Ovary (tissue), 9 donors: Measurements from ENCODE around the gene SZT2. TPM values are rescaled to one million over a fixed set of nuclear protein-coding genes. Genes with fewer than 3 reads are reported as not detected.

Source experiments
- DNase-seq, 5 donors: peaks; one replicate each; pipeline ENCODE4 v3.0.0-alpha.2; 2019 to 2020
- H3K27ac ChIP-seq, 2 donors: fragments of 200-600 bp; one replicate each; pipeline versions ENCODE4 v1.5.1 to v1.8.0; 2019 to 2022
- H3K27me3 ChIP-seq: fragments of 200-600 bp; one replicate; pipeline ENCODE4 v1.8.0; 2022
- H3K36me3 ChIP-seq: fragments of 200-600 bp; sonication (generic); one replicate; pipeline ENCODE4 v1.5.1; 2019
- H3K4me1 ChIP-seq: one replicate; pipeline ENCODE4 v1.8.1; 2013; ENCODE audit warnings: mild to moderate bottlenecking, moderate library complexity; ENCODE audit not compliant: insufficient read depth
- H3K4me3 ChIP-seq: fragments of 200-600 bp; sonication (generic); one replicate; pipeline ENCODE4 v1.5.1; 2017
- H3K9me3 ChIP-seq, 2 donors: fragments of 200-600 bp in 1 of 2; sonication (generic) in 1 of 2; one replicate each; pipeline versions ENCODE4 v1.5.1 to v1.8.1; 2013 to 2019; ENCODE audit warnings: mild to moderate bottlenecking in 1 of 2, moderate library complexity in 1 of 2
- EP300 ChIP-seq: sonication (generic); formaldehyde crosslinking; IDR thresholded peaks from one replicate; pipeline ENCODE4 v1.6.1; 2017; ENCODE audit warnings: antibody characterized with exemption
- POLR2A ChIP-seq: fragments of 450-650 bp; IDR thresholded peaks from one replicate; pipeline ENCODE4 v1.6.1; 2017; ENCODE audit warnings: antibody characterized with exemption, mild to moderate bottlenecking, moderate library complexity
- WGBS, 3 donors: extraction: QIAGEN DNeasy Blood & Tissue Kit in 1 of 3; methylation state at CpG; one replicate each; pipeline versions ENCODE4 v1.1.5 to v1.1.7; 2013 to 2017; 5-methylcytosine and 5-hydroxymethylcytosine counted together
- intact Hi-C, 4 donors: fragments of 100-400 bp; cut with DNase I; formaldehyde crosslinking; loops; one replicate each; pipeline versions ENCODE4 v1.11.0 to v1.15.1; 2022 to 2023
- polyA plus RNA-seq, 2 donors: library from polyadenylated mRNA; stranded (reverse); fragments of 200-250 nt in 1 of 2; fragments of 350-450 nt in 1 of 2; fragmentation: Illumina TruSeq in 1 of 2; extraction: RNeasy Lipid Tissue Mini Kit (QIAGEN cat#74804) in 1 of 2; gene quantifications; one replicate each; pipeline ENCODE4 v1.2.3, GENCODE V29; 2013 to 2014
- total RNA-seq, 7 donors: library from RNA; depleted of rRNA in 2 of 7; stranded (reverse); fragments of >200 nt in 2 of 7; fragmentation: NEBNext Ultra II Directional in 3 of 7; extraction: Animal tissue kit (Norgen Biotek cat#: 25700) in 3 of 7; gene quantifications; one replicate each; pipeline versions ENCODE4 v1.1.0 to v1.2.4, GENCODE V29; 2016 to 2023
- TF ChIP-seq, protein P1 (sequence below), 3 donors: fragments of 450-650 bp in 2 of 3; fragments of 200-600 bp in 1 of 3; IDR thresholded peaks; one replicate each; pipeline versions ENCODE4 v1.5.1 to v1.8.0; 2016 to 2022; ENCODE audit warnings: antibody characterized with exemption in 3 of 3, mild to moderate bottlenecking in 1 of 3
- donor health status: DM: no; HTN: no; CAD: no; lungs with moderate emphysema.
- donor health status: DM: no; HTN: no; CAD: no.
- donor health status: Bipolar disorder and iron deficiency.
- donor health status: DM: yes; HTN: yes; CAD: no.
- donor health status: DM: no; HTN: no; CAD: no.
- donor health status: DM: yes; HTN: yes; CAD: no.

Gene SZT2
- total and polyA plus RNA-seq, 9 donors: 16.8 to 89.3 (median 49.8) TPM

DNA sequence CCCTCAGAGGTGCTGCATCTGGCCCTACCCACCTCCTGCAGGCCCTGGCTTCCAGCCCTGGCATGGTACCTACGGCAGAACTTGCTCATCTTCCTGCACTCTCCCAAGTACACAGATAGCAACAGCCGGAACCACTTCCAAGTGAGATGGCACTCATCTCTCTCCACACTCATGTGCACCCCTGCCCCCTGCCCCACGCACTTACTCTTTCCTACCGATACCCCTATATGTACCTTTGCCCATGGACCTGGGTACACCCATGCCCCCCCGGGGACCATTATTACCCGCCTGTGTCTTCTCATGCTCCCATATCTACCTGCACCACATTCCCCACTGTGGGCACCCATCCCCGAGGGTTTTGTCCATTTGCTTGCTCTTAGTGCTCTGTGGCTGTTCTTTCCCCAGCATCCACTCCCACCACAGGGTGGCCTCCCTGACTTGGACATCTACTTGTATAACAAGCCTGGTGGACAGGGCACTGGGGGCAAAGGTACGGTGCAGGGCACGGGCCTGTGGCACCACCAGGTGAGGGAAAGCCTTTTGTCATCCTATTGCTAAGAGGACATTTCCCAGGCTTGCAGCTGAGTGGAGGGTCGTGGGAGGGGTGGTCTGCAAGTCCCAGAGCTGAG lies 49.4 kb downstream of the SZT2 start:
- H3K36me3 ChIP-seq: no peaks in the 10 kb centered on the region
- WGBS, 3 donors: 82 to 87% (median 84%) methylated on average over 10 of the region's 10 CpGs
- peak in 3 of 5 donors; percentile 8 to 22 (median 15) for DNase-seq

DNA sequence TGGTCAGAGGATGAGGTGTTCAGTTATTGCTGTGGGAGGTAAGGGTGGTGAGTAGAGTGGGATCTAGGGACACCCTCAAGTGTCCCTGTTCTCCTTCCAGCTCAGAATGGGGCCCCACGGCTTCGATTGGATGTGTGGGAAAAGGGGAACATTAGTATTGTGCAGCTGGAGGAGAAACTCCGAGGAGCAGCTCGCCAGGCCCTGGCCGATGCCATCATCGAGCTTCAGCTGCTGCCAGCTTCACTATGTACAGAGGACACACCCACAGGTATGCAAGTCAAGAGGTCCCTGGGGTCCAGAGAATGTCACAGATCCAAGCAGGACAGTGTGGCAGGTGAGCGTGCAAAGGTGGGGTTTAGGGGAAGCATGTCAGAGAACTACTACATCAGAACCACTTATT lies 50.1 kb downstream of the SZT2 start:
- WGBS, 3 donors: 91 to 97% (median 94%) methylated on average over 7 of the region's 7 CpGs
- DNase-seq: peak in 2 of 5 donors; percentile 7 to 21
- peaks cover 13% of the 10 kb centered on the region for H3K4me1 ChIP-seq
- H3K4me3 ChIP-seq: no peak overlapping the region
- TF ChIP-seq, protein P1, sequence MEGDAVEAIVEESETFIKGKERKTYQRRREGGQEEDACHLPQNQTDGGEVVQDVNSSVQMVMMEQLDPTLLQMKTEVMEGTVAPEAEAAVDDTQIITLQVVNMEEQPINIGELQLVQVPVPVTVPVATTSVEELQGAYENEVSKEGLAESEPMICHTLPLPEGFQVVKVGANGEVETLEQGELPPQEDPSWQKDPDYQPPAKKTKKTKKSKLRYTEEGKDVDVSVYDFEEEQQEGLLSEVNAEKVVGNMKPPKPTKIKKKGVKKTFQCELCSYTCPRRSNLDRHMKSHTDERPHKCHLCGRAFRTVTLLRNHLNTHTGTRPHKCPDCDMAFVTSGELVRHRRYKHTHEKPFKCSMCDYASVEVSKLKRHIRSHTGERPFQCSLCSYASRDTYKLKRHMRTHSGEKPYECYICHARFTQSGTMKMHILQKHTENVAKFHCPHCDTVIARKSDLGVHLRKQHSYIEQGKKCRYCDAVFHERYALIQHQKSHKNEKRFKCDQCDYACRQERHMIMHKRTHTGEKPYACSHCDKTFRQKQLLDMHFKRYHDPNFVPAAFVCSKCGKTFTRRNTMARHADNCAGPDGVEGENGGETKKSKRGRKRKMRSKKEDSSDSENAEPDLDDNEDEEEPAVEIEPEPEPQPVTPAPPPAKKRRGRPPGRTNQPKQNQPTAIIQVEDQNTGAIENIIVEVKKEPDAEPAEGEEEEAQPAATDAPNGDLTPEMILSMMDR (IDR thresholded peaks at IDR 0.05): no peak
- no peak for TF ChIP-seq POLR2A
- no peak for TF ChIP-seq EP300
- no peaks in the 10 kb centered on the region for H3K9me3 ChIP-seq
- no peak overlapping the region for H3K27ac ChIP-seq
- intact Hi-C loops: no loop called here
- H3K27me3 ChIP-seq: no peaks in the 10 kb centered on the region
- H3K36me3 ChIP-seq: no peaks in the 10 kb centered on the region

More for the DNA sequence above, 49.4 kb downstream of the SZT2 start:
- Histone ChIP-seq H3K27me3 (no peaks in the 10 kb centered on the region), H3K4me3 (no peak overlapping the region), H3K27ac (no peak overlapping the region), H3K4me1 (peaks cover 13% of the 10 kb centered on the region), H3K9me3 (no peaks in the 10 kb centered on the region)
- intact Hi-C loops: no loop called here
- TF ChIP-seq EP300 (no peak), POLR2A (no peak)
- TF ChIP-seq, protein P1 (IDR thresholded peaks at IDR 0.05): no peak

DNA sequence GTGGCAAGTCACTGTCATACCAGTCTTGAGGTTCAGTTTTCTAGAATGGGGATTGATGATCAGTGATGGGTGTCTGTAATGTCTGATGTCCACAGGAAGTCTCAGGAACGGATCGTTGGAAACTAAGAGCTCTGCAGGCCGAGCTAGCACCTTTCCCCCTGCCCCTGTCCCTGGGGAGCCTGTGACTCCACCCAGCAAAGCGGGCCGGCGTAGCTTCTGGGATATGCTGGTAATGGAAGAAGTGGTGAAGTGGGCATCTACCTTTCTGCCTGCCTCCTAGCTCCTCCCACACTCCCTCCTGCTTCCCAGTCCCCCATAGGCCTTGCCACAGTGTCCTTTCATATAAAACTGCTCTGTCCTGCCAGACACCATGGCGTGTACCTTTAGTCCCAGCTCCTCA lies 50.7 kb downstream of the SZT2 start:
- Histone ChIP-seq H3K27ac (peak overlapping the region in 1 of 2 donors; percentile 31), H3K4me3 (no peak overlapping the region), H3K9me3 (no peaks in the 10 kb centered on the region), H3K27me3 (no peaks in the 10 kb centered on the region), H3K36me3 (no peaks in the 10 kb centered on the region), H3K4me1 (peaks cover 13% of the 10 kb centered on the region)
- TF ChIP-seq EP300 (no peak), POLR2A (no peak)
- TF ChIP-seq, protein P1 (IDR thresholded peaks at IDR 0.05): no peak
- peak in 1 of 5 donors; percentile 22 for DNase-seq
- WGBS, 3 donors: 31 to 61% (median 37%) methylated on average over 7 of the region's 7 CpGs
- intact Hi-C loops: no loop called here

DNA sequence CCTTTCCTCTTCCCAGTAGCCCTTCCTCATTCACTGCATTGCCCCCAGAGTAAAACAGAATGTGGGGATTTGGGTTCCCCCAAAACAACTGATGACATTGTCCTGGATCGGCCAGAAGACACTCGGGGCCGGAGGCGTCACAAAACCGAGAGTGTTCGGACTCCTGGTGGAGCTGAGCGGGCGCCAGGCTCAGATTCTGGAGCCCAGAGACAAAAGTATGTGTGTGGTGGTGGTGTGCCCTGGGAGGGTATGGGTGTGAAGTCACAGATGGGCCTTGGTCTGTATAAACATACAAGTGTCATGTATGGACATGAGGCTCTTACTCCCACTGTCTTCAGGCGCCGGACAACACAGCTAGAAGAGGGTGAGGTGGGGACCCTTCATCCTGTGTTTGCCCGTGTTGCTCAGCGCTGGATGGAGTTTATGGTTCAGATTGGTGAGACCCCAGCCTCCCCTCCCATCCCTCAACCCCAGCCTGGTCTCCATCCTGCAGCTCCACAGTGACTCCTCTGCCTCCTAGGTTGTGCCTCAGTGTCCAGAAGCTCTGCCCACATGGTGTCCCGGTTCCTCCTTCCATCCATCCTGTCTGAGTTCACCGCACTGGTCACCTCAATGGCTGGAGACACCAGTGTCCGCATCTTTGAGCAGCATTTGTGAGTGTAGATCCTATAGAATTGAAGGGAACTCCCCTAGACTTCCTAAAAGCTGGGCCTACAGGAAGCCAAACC lies 51.6 kb downstream of the SZT2 start:
- H3K4me3 ChIP-seq: no peak overlapping the region
- H3K9me3 ChIP-seq: no peaks in the 10 kb centered on the region
- H3K27me3 ChIP-seq: no peaks in the 10 kb centered on the region
- TF ChIP-seq POLR2A (no peak), EP300 (no peak)
- TF ChIP-seq, protein P1 (IDR thresholded peaks at IDR 0.05): no peak
- intact Hi-C loops: no loop called here
- H3K27ac ChIP-seq: peak overlapping the region in 1 of 2 donors; percentile 31
- 88 to 91% (median 91%) methylated on average over 15 of the region's 15 CpGs for WGBS, 3 donors
- no peaks in the 10 kb centered on the region for H3K36me3 ChIP-seq
- H3K4me1 ChIP-seq: peaks cover 11% of the 10 kb centered on the region
- DNase-seq: peak in 3 of 5 donors; percentile 6 to 19 (median 14)
